ENCODE results near the gene DEFB131B.
"Not testable (repeated sequence)": the region's sequence is repeated elsewhere in the genome, so short reads cannot be mapped to it uniquely, and the experiment has no call there.

GRCh38 chr11:71889181-71889872 lies 11.1 kb downstream of the DEFB131B start:
- TF ChIP-seq POLR2A (IDR thresholded peaks at IDR 0.05; ENCODE audit: low read length); GATA1 (IDR thresholded peaks at IDR 0.05; ENCODE audit: low read depth, low read length): not testable (repeated sequence)

All from erythroblast (primary cell).